ENCODE data around the gene SRSF10.
"Not testable (repeated sequence)": the region's sequence is repeated elsewhere in the genome, so short reads cannot be mapped to it uniquely, and the experiment has no call there.

Gene SRSF10

DNA sequence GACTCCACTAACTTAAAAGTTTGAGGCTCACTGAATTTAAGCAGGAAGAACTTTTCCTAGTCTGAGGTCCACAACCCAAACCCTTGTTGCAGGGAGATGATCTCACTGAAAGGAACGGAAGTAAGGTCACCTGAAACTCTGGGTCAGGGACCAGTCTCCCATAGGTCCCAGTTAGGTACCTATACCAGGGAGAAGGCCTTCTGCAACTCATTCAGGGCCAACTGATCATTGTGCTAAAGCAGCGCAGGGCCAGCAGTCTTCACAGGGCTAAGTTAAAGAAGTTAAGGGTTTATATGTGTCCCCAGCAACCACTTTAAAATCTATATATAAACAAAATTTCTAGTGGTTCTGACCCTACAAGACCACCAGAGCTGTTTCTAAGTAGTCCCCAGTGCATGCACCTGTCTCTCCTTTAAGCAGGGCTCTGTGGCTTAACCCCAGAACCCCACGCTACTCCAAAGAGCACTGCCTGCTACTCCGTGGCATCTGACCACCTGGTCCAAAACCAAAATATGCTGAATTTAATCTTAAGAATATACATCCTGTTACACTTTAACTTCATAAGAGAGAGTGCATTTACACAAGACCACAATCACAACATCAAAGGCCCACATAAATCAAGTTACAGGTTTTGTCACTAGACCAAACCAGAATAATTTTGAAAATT lies 2.8 kb downstream of the SRSF10 start:
- Mint-ChIP-seq H3K27ac (peak overlapping the region; percentile 99), H3K9me3 (no peaks in the 10 kb centered on the region), H3K36me3 (peaks cover 85% of the 10 kb centered on the region), H3K4me3 (peak overlapping the region; percentile 91), H3K4me1 (peaks cover 40% of the 10 kb centered on the region)
- ATAC-seq (no peak), DNase-seq (ENCODE audit: low spot score in 2 of 2) (no peak)

DNA sequence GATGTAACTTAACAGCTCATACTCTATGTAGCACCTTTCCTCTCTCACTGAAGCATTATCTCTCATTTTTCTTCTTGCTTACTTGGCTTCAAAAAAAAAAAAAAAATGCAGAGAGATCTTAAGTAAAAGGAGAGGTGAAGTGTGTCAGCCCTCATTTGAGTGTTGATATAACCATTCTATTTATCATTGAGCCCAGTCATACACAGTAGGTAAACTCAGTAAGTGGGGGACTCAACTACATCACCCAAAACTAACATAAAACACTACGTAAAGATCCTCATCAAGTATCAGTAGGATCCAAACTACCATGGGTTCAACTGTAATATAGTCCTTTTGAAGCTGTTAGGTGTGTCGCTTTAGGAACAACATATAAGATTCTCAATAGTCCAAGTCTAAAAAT lies 12.3 kb downstream of the SRSF10 start:
- H3K4me1 Mint-ChIP-seq = peaks cover 32% of the 10 kb centered on the region
- H3K27ac Mint-ChIP-seq = peak overlapping the region; percentile 77
- DNase-seq (ENCODE audit: low spot score in 2 of 2) (no peak), ATAC-seq (no peak)
- peaks cover 100% of the 10 kb centered on the region for H3K36me3 Mint-ChIP-seq
- no peak overlapping the region for H3K4me3 Mint-ChIP-seq
- no peaks in the 10 kb centered on the region for H3K9me3 Mint-ChIP-seq

DNA sequence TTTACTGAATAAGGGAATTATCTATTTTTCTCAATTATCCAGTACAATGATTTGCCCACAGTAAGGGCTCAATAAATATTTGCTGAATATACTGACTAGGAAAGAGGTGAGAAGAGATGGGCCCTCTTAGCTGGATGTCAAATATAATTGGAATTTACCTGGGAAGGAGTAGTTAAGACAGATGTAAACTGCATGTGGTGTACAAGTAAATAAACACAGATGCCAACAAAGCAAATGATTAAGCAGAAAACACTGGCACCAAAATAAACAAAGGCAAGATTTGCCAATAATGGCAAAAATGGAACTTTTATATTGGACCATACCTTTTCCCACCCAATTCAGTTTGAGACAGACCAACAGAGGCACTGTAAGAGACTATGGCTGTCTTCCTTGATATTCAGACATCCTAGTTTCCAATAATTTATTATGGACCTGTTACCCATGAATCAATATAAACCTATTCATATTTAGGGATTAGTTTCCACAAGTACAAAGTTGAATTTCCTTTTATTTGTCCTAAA lies 13.1 kb downstream of the SRSF10 start:
- ATAC-seq (no peak), DNase-seq (ENCODE audit: low spot score in 2 of 2) (no peak)
- Mint-ChIP-seq H3K9me3 (no peaks in the 10 kb centered on the region), H3K4me3 (no peak overlapping the region), H3K4me1 (peaks cover 32% of the 10 kb centered on the region), H3K27ac (peak overlapping the region; percentile 77), H3K36me3 (peaks cover 100% of the 10 kb centered on the region)

DNA sequence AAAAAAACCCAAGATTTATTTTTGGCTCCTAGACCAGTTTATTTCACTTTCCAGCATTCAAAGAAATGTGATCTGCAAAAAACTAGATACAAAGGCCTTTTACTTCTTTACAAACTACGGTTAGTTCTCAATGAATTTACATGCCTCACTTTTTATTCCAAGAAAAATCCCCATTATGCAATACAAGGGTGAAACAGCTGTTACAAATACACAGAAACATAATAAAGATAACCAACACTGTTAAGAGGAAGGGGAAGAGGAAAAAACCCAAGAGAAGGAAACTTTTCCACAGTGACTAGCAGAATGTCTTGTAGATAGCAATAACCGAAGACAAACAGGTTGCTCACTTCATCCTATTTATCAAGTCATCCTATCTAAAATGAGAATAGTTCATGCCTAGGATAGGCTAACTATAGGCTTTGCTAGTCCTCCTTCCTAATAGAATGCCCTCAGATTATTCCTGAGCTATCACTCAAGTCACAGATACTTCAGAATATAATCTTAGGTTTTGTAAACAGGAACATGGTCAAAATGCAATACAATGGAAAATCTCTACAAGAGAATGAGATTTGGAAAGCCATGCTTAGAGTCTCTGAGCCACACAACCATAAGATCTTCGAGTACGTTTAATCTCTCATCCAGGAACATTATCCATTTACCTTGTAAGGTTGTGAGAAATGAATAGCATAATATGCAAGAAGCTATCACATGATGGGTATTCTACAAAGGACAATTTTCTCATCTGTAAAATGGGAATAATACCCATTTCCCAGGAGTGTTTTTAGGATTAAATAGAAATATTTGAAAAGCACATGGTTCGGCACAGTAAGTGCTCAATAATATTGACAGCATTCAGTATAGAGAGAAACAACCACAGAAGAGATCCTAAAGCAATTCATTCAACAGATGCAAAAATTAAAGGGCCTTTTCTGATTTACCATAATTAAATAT lies 15.1 kb downstream of the SRSF10 start:
- H3K4me3 Mint-ChIP-seq = peak overlapping the region; percentile 18
- DNase-seq (ENCODE audit: low spot score in 2 of 2) (peak in 1 of 2 donors; percentile 4), ATAC-seq (no peak)
- peak overlapping the region; percentile 62 for H3K27ac Mint-ChIP-seq
- H3K36me3 Mint-ChIP-seq = peaks cover 100% of the 10 kb centered on the region
- peaks cover 40% of the 10 kb centered on the region for H3K4me1 Mint-ChIP-seq
- H3K9me3 Mint-ChIP-seq = no peaks in the 10 kb centered on the region

DNA sequence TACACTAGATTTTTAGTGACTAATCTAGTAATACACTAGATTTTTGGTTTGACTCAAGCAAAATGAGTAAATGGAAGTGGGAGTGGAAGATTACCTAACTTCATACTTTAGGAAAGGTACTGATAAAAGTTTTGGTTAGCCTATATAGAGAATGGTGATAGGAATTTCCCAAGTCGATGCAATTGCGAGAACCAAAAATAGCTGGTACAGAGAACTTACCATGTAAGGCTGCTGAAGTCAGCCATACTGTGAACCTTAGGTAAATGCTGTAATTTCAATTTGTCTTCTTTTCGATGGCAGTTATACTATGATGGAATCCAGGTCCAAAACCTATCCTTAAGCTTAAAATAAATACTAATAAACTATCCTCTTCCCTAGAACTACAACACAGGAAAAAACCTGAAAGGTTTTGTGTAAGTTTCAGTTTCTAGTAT lies 15.9 kb downstream of the SRSF10 start:
- DNase-seq (ENCODE audit: low spot score in 2 of 2) = peak in 1 of 2 donors; percentile 34
- peaks cover 40% of the 10 kb centered on the region for H3K4me1 Mint-ChIP-seq
- no peaks in the 10 kb centered on the region for H3K9me3 Mint-ChIP-seq
- peaks cover 100% of the 10 kb centered on the region for H3K36me3 Mint-ChIP-seq
- ATAC-seq = no peak
- peak overlapping the region; percentile 18 for H3K4me3 Mint-ChIP-seq
- peak overlapping the region; percentile 62 for H3K27ac Mint-ChIP-seq

DNA sequence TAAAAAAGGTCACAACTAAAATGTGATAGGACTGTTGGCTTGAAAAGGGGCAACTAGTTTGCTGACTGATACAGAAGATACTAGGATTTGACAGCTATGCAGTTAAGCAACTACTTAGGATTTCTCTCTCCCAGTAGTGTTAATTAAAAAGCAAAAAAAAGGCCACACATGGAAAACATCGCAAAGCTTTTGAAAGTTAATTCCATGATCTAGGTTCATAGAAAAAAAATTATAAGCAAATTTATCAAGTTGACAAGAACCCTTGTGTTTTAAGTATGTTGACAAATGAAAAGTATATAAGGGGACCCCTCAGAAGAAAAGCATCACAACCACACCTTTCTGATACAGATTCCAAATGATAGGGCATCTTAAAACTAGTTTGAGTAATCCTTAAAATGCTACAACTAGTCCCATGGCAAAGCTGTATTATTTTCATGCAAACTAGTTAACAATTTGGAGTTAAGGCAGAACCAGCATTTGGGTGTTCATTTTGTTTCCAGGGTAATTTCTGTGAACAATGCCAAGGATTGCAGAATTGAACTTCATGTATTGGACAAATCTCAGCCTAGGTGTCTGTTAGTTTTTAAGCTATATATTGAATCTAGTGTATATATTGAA lies 16.4 kb downstream of the SRSF10 start:
- DNase-seq (ENCODE audit: low spot score in 2 of 2) = peak in 1 of 2 donors; percentile 26
- Mint-ChIP-seq H3K4me1 (peaks cover 44% of the 10 kb centered on the region), H3K36me3 (peaks cover 100% of the 10 kb centered on the region)

DNA sequence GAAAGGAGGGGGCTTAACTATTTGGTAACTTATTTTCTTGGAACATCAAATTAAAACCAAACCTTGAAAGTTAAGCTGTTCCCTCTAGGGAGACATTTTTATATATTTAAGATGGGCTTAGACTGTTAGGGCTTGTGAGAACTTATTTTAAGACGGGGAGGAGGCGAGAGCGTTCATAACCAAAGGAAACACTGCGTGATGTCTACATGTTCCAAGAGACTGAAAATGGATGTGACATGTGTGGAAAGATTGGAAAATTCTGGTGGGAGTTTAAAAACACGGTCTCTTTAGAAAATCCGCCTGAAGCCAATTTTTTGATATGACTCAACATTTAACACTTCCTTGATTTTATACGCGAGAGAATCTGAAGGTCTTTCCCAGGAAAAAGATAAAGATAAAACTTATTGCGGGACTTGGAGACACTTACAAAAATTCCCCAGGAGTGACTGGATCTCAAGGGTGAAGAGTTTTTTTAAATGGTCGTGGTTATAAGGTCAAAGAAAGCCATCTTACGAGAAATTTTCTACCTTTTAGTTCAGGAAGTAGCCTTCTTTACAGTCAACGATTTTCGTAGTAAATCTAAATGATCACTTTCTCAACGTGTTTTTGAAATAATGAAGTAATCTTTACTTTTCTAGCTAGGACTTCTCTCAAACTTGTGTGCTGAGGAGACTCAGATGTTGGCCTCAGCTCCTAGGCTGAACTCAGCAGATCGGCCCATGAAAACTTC lies 19.7 kb downstream of the SRSF10 start:
- ATAC-seq (no peak), DNase-seq (ENCODE audit: low spot score in 2 of 2) (peak in 1 of 2 donors; percentile 26)
- Mint-ChIP-seq H3K4me3 (peak overlapping the region; percentile 100), H3K9me3 (no peaks in the 10 kb centered on the region), H3K36me3 (peaks cover 75% of the 10 kb centered on the region), H3K27ac (peak overlapping the region; percentile 100), H3K4me1 (peaks cover 40% of the 10 kb centered on the region)

More for the DNA sequence above, 16.4 kb downstream of the SRSF10 start:
- Mint-ChIP-seq H3K4me3 (peak overlapping the region; percentile 18), H3K9me3 (no peaks in the 10 kb centered on the region), H3K27ac (peak overlapping the region; percentile 62)
- no peak for ATAC-seq

DNA sequence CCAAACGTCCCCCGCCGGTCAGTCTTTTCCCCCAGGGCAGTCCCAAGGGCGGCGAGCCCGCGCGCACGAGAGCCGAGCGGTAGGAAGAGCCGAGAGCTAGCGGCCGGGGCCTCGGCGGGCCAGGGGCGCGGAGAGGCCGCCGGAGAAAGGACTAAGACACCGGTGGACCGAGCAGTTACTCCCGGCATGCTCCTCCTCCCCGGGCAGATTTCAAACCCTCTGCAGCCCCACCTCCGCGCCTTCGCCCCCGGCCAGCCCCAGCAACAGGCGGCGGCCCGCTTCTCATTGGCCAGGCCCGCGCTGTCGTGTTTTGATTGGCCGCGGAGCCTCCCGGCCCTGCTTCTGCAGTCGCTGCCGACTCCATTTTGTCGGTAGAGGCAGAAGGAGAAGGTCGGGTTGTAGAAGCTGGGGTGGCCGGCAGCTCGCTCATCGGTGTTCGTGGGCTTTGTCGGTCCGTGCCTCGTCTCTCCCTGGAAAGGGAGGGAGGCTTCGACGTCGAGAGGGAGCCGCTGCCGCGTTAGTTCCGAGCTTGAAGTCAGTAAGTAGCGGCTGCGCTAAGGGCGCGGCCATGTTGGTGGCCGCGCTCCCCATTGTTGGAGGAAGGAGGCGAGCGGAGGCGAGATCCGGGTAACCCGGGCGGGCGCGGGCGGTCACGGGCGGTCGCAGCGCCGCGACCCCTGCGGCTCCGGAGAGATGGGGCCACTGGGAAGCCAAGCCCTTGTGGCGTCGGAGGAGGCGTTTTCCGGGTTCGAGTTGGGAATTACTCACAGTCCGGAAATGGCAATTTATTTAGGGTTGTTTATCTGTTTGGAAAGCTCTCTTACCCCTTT lies 20.5 kb downstream of the SRSF10 start, which contains the start of gene PNRC2:
Gene PNRC2, plus strand, starts transcription at position 368 of the 830 bp plus-strand sequence. CDS start 1,630 bp downstream, outside the sequence.
- H3K9me3 Mint-ChIP-seq = no peaks in the 10 kb centered on the region
- peaks cover 40% of the 10 kb centered on the region for H3K4me1 Mint-ChIP-seq
- peak; percentile 92 for ATAC-seq
- peak within 1 kb of the TSS; percentile 100 for H3K27ac Mint-ChIP-seq
- DNase-seq (ENCODE audit: low spot score in 2 of 2) = peak; percentile 90 to 97
- H3K36me3 Mint-ChIP-seq = peaks cover 67% of the 10 kb centered on the region
- peak within 1 kb of the TSS; percentile 100 for H3K4me3 Mint-ChIP-seq

DNA sequence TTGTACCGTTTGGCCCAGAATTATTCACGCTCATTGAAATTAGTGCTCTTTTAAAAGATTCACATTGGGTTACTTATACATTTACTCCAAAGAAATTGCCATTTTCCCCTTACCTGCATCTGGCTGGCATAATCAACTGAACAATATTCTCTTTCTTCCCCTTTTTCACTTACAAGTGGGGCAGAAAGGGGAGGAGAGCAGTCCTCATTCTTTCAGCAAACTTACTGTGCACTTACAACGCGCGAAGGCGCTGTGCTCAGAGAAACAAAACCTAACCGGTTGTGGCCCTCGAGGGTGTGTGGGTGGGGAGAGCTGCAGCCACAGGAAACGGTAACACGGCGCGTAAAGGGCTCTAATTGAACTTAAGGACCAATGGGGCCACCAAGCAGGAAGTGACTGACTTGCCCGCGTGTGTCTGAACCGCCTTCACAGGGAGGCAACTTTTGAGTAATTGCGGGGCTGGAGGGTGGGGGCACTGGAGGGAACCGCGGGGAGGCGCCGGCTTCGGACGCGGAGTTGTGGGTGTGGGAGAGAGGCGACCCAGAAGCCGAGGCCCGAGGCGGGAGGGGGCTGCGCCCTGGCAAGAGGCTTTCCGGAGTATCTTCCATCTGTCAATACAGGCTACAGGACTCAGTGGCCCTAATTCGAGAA lies 21.2 kb downstream of the SRSF10 start:
- H3K36me3 Mint-ChIP-seq = peaks cover 59% of the 10 kb centered on the region
- H3K4me1 Mint-ChIP-seq = peaks cover 32% of the 10 kb centered on the region
- peak overlapping the region; percentile 100 for H3K27ac Mint-ChIP-seq
- no peaks in the 10 kb centered on the region for H3K9me3 Mint-ChIP-seq
- DNase-seq (ENCODE audit: low spot score in 2 of 2) = peak; percentile 77 to 94
- peak overlapping the region; percentile 100 for H3K4me3 Mint-ChIP-seq
- ATAC-seq = peak; percentile 90

DNA sequence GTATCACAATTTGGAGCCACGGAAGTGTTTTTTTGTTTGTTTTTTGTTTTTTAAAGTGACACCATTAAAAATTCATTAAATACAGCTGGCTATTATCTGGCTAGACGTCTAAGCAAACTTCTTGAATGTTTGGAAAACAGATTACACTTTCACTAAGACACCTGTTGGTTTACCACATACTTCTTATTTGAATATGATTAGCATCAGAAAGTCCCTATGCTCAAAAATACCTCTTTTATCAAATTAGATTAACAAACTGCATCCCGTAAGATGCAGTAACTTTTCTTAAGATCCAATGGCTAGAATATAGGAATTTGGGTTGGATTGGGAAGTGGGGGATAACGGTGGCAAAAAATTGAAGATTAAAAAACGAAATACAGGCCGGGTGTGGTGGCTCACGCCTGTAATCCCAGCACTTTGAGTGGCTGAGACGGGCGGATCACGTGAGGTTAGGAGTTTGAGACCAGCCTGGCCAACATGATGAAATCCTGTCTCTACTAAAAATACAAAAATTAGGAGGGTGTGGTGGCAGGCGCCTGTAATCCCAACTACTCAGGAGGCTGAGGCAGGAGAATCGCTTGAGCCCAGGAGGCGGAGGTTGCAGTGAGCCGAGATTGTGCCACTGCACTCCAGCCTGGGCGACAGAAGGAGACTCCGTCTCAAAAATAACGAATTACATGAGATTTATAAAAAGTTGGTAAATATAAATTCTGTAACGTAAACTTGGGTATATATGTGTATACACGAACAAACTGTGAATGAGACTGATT lies 21.9 kb downstream of the SRSF10 start:
- Mint-ChIP-seq H3K27ac (peak overlapping the region; percentile 100), H3K36me3 (peaks cover 52% of the 10 kb centered on the region), H3K4me3 (peak overlapping the region; percentile 100), H3K4me1 (peaks cover 27% of the 10 kb centered on the region)
- not testable (repeated sequence) for H3K9me3 Mint-ChIP-seq, ATAC-seq
- peak in 1 of 2 donors; percentile 48 for DNase-seq (ENCODE audit: low spot score in 2 of 2)

DNA sequence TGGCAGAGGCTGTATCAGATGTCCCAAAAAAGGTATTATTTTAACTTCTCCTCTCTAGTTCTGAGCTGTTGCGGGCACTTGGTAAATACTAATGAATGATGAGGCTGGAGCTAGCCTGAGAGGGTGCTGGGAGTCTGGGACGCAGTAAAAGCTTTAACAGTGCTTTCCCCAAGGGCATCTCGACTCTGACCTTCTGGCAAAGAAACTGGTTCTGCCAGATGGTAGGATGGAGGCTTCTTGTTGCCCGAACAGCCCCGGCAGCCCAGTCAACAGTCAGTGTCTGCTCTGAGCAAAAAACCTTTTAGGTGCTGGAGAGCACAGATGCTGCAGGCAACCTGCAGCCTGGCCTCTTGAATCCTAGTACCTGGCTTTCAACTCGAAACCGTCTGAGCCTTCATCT lies 23.0 kb downstream of the SRSF10 start:
- Mint-ChIP-seq H3K36me3 (peaks cover 41% of the 10 kb centered on the region), H3K27ac (no peak overlapping the region), H3K9me3 (no peaks in the 10 kb centered on the region), H3K4me1 (peaks cover 27% of the 10 kb centered on the region), H3K4me3 (no peak overlapping the region)
- DNase-seq (ENCODE audit: low spot score in 2 of 2) (peak in 1 of 2 donors; percentile 33), ATAC-seq (no peak)

DNA sequence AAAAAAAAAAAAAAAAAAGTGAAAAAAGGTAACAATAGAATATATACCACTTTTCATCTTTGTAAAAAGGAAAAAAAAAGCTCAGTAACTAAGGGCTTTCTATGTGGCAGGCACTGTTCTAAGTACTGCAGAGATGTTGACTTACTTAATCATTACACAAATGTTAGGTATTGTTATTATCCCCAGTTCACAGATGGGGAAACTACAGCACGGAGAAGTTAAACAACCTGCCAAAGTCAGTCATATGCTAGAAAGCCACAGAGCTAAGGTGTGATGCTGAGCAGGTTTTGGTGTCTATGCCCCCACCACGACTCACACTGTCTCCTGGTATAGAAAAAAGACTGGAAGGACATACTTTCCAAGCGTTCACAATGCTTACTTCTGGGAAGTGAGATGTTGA lies 27.1 kb downstream of the SRSF10 start:
- Mint-ChIP-seq H3K9me3 (no peaks in the 10 kb centered on the region), H3K27ac (no peak overlapping the region), H3K4me3 (no peak overlapping the region), H3K4me1 (peaks cover 8% of the 10 kb centered on the region), H3K36me3 (peaks cover under 1% of the 10 kb centered on the region)
- DNase-seq (ENCODE audit: low spot score in 2 of 2) = peak in 1 of 2 donors; percentile 30
- ATAC-seq = peak; percentile 76

DNA sequence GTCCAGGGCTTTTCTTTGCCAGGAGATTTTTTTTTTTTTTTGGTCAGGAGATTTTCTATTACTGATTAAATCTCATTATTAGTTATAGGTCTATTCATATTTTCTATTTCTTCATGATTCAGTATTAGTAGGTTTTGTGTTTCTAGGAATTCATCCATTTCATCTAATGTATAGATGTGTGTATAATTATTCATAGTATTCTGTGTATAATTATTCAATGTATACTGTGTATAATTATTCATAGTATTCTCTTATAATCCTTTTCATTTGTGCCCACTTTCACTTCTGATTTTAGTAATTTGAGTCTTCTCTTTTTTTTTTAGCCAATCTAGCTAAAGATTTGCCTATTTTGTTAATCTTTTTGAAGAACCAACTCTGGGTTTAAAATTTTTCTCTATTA lies 32.8 kb downstream of the SRSF10 start:
- no peaks in the 10 kb centered on the region for H3K36me3 Mint-ChIP-seq

More for the DNA sequence above, 32.8 kb downstream of the SRSF10 start:
- Mint-ChIP-seq H3K4me3 (no peak overlapping the region), H3K9me3 (peaks cover 5% of the 10 kb centered on the region), H3K27ac (no peak overlapping the region), H3K4me1 (no peaks in the 10 kb centered on the region)
- no peak for DNase-seq (ENCODE audit: low spot score in 2 of 2)
- ATAC-seq = no peak
